AG04449 (cell line): ENCODE results near the gene ZNF236.

Source experiments
- CTCF ChIA-PET: fragments of 350-600 bp; formaldehyde crosslinking; extraction: SDS; loops from one replicate; lab custom pipeline; 2021; ENCODE audit warnings: antibody characterized with exemption; lab: Yijun Ruan, JAX
- POLR2A ChIA-PET: fragments of 400-600, 350-600 bp; formaldehyde crosslinking; extraction: SDS; loops from one replicate; lab custom pipeline; 2020; ENCODE audit warnings: antibody characterized with exemption, inconsistent platforms; lab: Yijun Ruan, JAX
- DNase-seq: peaks from one replicate; pipeline ENCODE4 v3.0.0-alpha.2; 2010; ENCODE audit warnings: low read depth, low spot score
- H3K4me3 ChIP-seq: 2 replicates; pipeline ENCODE4 v1.5.1; 2011; ENCODE audit warnings: low read depth, mild to moderate bottlenecking, control low read depth, low read length
- TF ChIP-seq, protein P1 (sequence below): IDR thresholded peaks from one replicate; pipeline ENCODE4 v1.5.1; 2011; ENCODE audit warnings: mild to moderate bottlenecking, moderate library complexity, low read length, control low read depth, inconsistent platforms; ENCODE audit not compliant: insufficient read depth; ENCODE audit errors: missing control alignments

ZNF236 gene

GRCh38 chr18:76838182-76838581 is 15.8 kb downstream of the ZNF236 start:
- TF ChIP-seq, protein P1, sequence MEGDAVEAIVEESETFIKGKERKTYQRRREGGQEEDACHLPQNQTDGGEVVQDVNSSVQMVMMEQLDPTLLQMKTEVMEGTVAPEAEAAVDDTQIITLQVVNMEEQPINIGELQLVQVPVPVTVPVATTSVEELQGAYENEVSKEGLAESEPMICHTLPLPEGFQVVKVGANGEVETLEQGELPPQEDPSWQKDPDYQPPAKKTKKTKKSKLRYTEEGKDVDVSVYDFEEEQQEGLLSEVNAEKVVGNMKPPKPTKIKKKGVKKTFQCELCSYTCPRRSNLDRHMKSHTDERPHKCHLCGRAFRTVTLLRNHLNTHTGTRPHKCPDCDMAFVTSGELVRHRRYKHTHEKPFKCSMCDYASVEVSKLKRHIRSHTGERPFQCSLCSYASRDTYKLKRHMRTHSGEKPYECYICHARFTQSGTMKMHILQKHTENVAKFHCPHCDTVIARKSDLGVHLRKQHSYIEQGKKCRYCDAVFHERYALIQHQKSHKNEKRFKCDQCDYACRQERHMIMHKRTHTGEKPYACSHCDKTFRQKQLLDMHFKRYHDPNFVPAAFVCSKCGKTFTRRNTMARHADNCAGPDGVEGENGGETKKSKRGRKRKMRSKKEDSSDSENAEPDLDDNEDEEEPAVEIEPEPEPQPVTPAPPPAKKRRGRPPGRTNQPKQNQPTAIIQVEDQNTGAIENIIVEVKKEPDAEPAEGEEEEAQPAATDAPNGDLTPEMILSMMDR, result no peak
- H3K4me3 ChIP-seq, result no peak overlapping the region
- POLR2A ChIA-PET, result no interaction called here
- no peak for DNase-seq
- CTCF ChIA-PET, result no interaction called here

DNA sequence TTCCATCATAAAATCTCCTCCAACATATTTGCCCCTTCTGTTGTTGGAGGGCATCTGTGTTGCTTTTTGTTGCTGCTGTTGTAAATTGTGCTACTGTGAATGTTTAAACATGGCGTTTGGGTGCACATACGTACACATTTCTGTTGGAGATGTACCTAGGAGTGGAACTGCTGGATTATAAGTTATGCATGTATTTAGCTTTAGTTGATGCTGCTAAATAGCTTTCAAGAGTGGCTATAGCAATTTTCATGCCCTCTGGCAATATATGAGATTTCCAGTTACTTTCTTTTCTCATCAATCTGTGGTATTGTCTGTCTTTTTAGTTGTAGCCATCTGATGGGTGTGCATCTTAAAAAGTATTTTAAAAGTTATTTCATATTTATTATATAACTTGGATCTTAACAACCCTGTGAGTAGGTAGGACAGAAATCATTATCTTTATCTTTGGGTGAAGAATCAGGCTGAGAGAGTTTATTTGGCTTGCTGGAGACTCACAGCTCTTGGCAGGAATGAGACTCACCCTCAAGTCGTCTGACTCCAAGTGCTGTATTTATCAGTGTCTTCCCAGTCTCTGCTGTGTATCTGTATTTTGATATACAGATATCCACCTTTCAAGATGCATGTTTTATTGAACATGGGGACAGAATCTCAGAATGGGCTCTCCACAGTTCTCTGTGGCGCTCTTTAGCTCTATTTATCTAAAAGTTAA is 16.9 kb downstream of the ZNF236 start:
- TF ChIP-seq, protein P1, result no peak
- CTCF ChIA-PET, result interaction anchor here (1.2 kb wide), 1 partner anchor 9 kb away, joined by 3 read pairs; no protein-coding TSS in a partner anchor
- no peak overlapping the region for H3K4me3 ChIP-seq
- no peak for DNase-seq
- POLR2A ChIA-PET, result no interaction called here

- ChIA-PET POLR2A (no interaction called here), CTCF (interaction anchor here (0.7 to 1.1 kb wide), 2 partner anchors 18 to 40 kb away, joined by 3 to 6 read pairs; no protein-coding TSS in a partner anchor)
Measured at GRCh38 chr18:76842837-76843530, 20.6 kb downstream of the ZNF236 start.

GRCh38 chr18:76844144-76844543 is 21.8 kb downstream of the ZNF236 start:
- TF ChIP-seq, protein P1, result no peak
- H3K4me3 ChIP-seq, result no peak overlapping the region
- DNase-seq, result no peak
- CTCF ChIA-PET, result interaction anchor here (2.5 kb wide), 1 partner anchor 41 kb away, joined by 14 read pairs; no protein-coding TSS in a partner anchor
- POLR2A ChIA-PET, result no interaction called here

More at GRCh38 chr18:76842837-76843530, 20.6 kb downstream of the ZNF236 start:
- TF ChIP-seq, protein P1, result no peak
- DNase-seq, result no peak
- no peak overlapping the region for H3K4me3 ChIP-seq

DNA sequence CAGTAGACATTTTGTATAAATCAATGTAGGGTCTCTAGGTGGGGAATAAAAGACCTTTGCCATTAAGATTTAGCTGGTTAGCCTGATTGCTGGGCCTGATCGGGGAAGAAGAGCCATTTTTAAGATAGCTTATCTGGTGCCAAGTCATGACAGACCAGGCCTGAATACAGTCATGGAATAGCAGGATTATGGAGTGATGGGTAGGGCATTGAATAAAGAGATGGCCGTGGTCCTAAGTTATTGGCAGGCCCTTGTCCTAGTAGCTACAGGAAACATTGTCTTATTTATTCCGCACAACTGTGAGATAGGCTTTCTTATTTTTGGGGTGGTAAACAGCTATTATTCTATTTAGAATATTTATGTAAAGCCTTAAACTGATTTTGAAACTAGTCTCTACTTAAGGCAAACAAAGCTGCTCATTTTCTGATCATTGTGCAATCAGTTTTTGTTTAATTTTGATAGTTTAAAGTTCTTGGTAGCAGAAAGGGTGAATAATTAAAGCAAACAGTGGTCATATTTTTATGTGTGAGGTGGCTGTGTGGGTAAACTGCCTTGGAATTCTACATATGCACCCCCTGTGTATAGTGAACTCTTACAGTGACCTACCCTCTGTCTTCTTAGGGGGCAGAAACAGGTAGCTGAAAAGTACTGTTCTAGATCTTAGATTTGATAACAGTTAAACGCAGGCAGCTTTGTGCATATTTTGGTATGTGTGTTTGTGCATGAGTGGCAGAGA is 22.6 kb downstream of the ZNF236 start:
- H3K4me3 ChIP-seq, result no peak overlapping the region
- POLR2A ChIA-PET, result no interaction called here
- CTCF ChIA-PET, result interaction anchor here (2.5 kb wide), 1 partner anchor 42 kb away, joined by 14 read pairs; no protein-coding TSS in a partner anchor
- DNase-seq, result no peak
- TF ChIP-seq, protein P1, result no peak

- CTCF ChIA-PET, result no interaction called here
- POLR2A ChIA-PET, result no interaction called here
Measured at GRCh38 chr18:76846217-76846616, 23.9 kb downstream of the ZNF236 start.

More at GRCh38 chr18:76846217-76846616, 23.9 kb downstream of the ZNF236 start:
- H3K4me3 ChIP-seq, result no peak overlapping the region
- no peak for DNase-seq
- TF ChIP-seq, protein P1, result no peak
